H9 (cell line): ENCODE data around the gene SOX8. TPM values are rescaled to one million over a fixed set of nuclear protein-coding genes. Genes with fewer than 3 reads are reported as not detected.

Experiments
- DNase-seq: peaks from one replicate; pipeline ENCODE4 v3.0.0-alpha.2; 2017
- H2AFZ ChIP-seq: one replicate; pipeline ENCODE4 v1.6.1; 2013; ENCODE audit warnings: mild to moderate bottlenecking, low read length, control low read depth, moderate library complexity
- H2AK5ac ChIP-seq: 2 replicates; pipeline ENCODE4 v1.6.1; 2013; ENCODE audit warnings: low read length, control low read depth, mixed read lengths; ENCODE audit not compliant: insufficient read length
- H2BK120ac ChIP-seq: one replicate; pipeline ENCODE4 v1.6.1; 2013; ENCODE audit warnings: low read depth, mild to moderate bottlenecking, low read length, control low read depth, inconsistent platforms; ENCODE audit not compliant: poor library complexity, severe bottlenecking
- H2BK12ac ChIP-seq: 2 replicates; pipeline ENCODE4 v1.6.1; 2013; ENCODE audit warnings: low read length, control low read depth, mixed read lengths, low read depth; ENCODE audit not compliant: insufficient read length
- H2BK15ac ChIP-seq: 2 replicates; pipeline ENCODE4 v1.6.1; 2013; ENCODE audit warnings: low read depth, low read length, control low read depth
- H2BK20ac ChIP-seq: one replicate; pipeline ENCODE4 v1.6.1; 2013; ENCODE audit warnings: low read depth, mild to moderate bottlenecking, low read length, control low read depth, inconsistent platforms; ENCODE audit not compliant: poor library complexity, severe bottlenecking
- H2BK5ac ChIP-seq: 2 replicates; pipeline ENCODE4 v1.6.1; 2013; ENCODE audit warnings: low read length, control low read depth, mixed read lengths; ENCODE audit not compliant: insufficient read length
- H3K14ac ChIP-seq: 2 replicates; pipeline ENCODE4 v1.6.1; 2013; ENCODE audit warnings: low read length, control low read depth; ENCODE audit not compliant: insufficient read depth
- H3K18ac ChIP-seq: 2 replicates; pipeline ENCODE4 v1.6.1; 2013; ENCODE audit warnings: low read depth, mild to moderate bottlenecking, mixed read lengths, low read length, control low read depth; ENCODE audit not compliant: insufficient read length
- H3K23ac ChIP-seq: 2 replicates; pipeline ENCODE4 v1.6.1; 2013; ENCODE audit warnings: low read length, control low read depth, mixed read lengths, low read depth; ENCODE audit not compliant: insufficient read length
- H3K23me2 ChIP-seq: 2 replicates; pipeline ENCODE4 v1.6.1; 2013; ENCODE audit warnings: low read depth, mild to moderate bottlenecking, mixed read lengths, low read length, control low read depth; ENCODE audit not compliant: insufficient read length, poor library complexity, severe bottlenecking
- H3K27ac ChIP-seq: 2 replicates; pipeline ENCODE4 v1.5.1; 2013; ENCODE audit warnings: low read length, control low read depth, mixed read lengths, low read depth; ENCODE audit not compliant: insufficient read length
- H3K27me3 ChIP-seq: 2 replicates; pipeline ENCODE4 v1.6.1; 2013; ENCODE audit warnings: low read length, control low read depth, inconsistent platforms; ENCODE audit not compliant: insufficient read depth
- H3K4ac ChIP-seq: 2 replicates; pipeline ENCODE4 v1.6.1; 2013; ENCODE audit warnings: low read depth, mild to moderate bottlenecking, control low read depth, inconsistent platforms, low read length, moderate library complexity
- H3K4me1 ChIP-seq: 2 replicates; pipeline ENCODE4 v1.6.1; 2013; ENCODE audit warnings: low read length, control low read depth, inconsistent platforms; ENCODE audit not compliant: insufficient read depth
- H3K4me2 ChIP-seq: 2 replicates; pipeline ENCODE4 v1.6.1; 2013; ENCODE audit warnings: low read length, control low read depth, mixed read lengths; ENCODE audit not compliant: insufficient read length, insufficient read depth
- H3K56ac ChIP-seq: 2 replicates; pipeline ENCODE4 v1.6.1; 2013; ENCODE audit warnings: low read depth, mild to moderate bottlenecking, mixed read lengths, low read length, control low read depth; ENCODE audit not compliant: insufficient read length
- H3K79me1 ChIP-seq: 2 replicates; pipeline ENCODE4 v1.6.1; 2013; ENCODE audit warnings: low read depth, mild to moderate bottlenecking, moderate library complexity, low read length, control low read depth, inconsistent platforms; ENCODE audit not compliant: insufficient read depth, poor library complexity, severe bottlenecking
- H3K79me2 ChIP-seq: 2 replicates; pipeline ENCODE4 v1.6.1; 2013; ENCODE audit warnings: low read length, control low read depth, inconsistent platforms; ENCODE audit not compliant: insufficient read depth
- H3K9ac ChIP-seq: 2 replicates; pipeline ENCODE4 v1.6.1; 2013; ENCODE audit warnings: low read length, control low read depth, mixed read lengths; ENCODE audit not compliant: insufficient read length; ENCODE audit errors: extremely low read depth
- H3K9me3 ChIP-seq: one replicate; pipeline ENCODE4 v1.6.1; 2013; ENCODE audit warnings: low read depth, low read length, inconsistent platforms; ENCODE audit not compliant: control insufficient read depth
- H3T11ph ChIP-seq: one replicate; pipeline ENCODE4 v1.6.1; 2013; ENCODE audit warnings: mild to moderate bottlenecking, low read length, control low read depth, inconsistent platforms
- H4K20me1 ChIP-seq: one replicate; pipeline ENCODE4 v1.6.1; 2013; ENCODE audit not compliant: control insufficient read depth, insufficient read length, insufficient read depth
- H4K5ac ChIP-seq: 2 replicates; pipeline ENCODE4 v1.6.1; 2013; ENCODE audit warnings: low read depth, mild to moderate bottlenecking, mixed read lengths, low read length, control low read depth; ENCODE audit not compliant: insufficient read length
- H4K8ac ChIP-seq: replicated peaks from 2 replicates; pipeline ENCODE4 v1.6.1; 2013; ENCODE audit warnings: low read length, control low read depth, mixed read lengths, low read depth; ENCODE audit not compliant: insufficient read length
- H4K91ac ChIP-seq: 2 replicates; pipeline ENCODE4 v1.6.1; 2013; ENCODE audit warnings: low read depth, mild to moderate bottlenecking, moderate library complexity, mixed read lengths, low read length, control low read depth; ENCODE audit not compliant: insufficient read length
- H3K27ac Mint-ChIP-seq, 3 experiments: 2 replicates in 2 of 3; 3 replicates in 1 of 3; pipeline ENCODE4 v1.8.0; 2020 to 2021; ENCODE audit warnings: mixed read lengths in 3 of 3, mild to moderate bottlenecking in 1 of 3, moderate library complexity in 1 of 3
- H3K27me3 Mint-ChIP-seq: 2 replicates; pipeline ENCODE4 v1.8.0; 2021; ENCODE audit warnings: low read depth, mild to moderate bottlenecking, moderate library complexity, mixed read lengths
- H3K36me3 Mint-ChIP-seq, 3 experiments: 2 replicates in 2 of 3; 3 replicates in 1 of 3; pipeline ENCODE4 v1.8.0; 2020 to 2021; ENCODE audit warnings: low read depth in 3 of 3, mixed read lengths in 3 of 3; ENCODE audit not compliant: insufficient read depth in 1 of 3
- H3K4me1 Mint-ChIP-seq, 2 experiments: 2 replicates each; pipeline ENCODE4 v1.8.0; 2020; ENCODE audit warnings: mixed read lengths in 2 of 2
- H3K4me3 Mint-ChIP-seq, 2 experiments: 2 replicates in 1 of 2; 3 replicates in 1 of 2; pipeline ENCODE4 v1.8.0; 2020 to 2021; ENCODE audit warnings: mild to moderate bottlenecking in 2 of 2, mixed read lengths in 2 of 2, moderate library complexity in 1 of 2
- H3K9me3 Mint-ChIP-seq, 2 experiments: 2 replicates in 1 of 2; 3 replicates in 1 of 2; pipeline ENCODE4 v1.8.0; 2020; ENCODE audit warnings: mild to moderate bottlenecking in 2 of 2, mixed read lengths in 2 of 2, moderate library complexity in 1 of 2
- CTCF ChIP-seq: fragments of 200-600 bp; sonication (generic); conservative IDR thresholded peaks from 3 replicates; pipeline ENCODE4 v1.8.0; 2021; ENCODE audit warnings: antibody characterized with exemption, mild to moderate bottlenecking
- WGBS: extraction: QIAGEN DNeasy Blood & Tissue Kit; methylation state at CpG from one replicate; pipeline ENCODE4 v1.1.7; 2013; ENCODE audit warnings: missing lambda C conversion rate, low lambda C conversion rate, mixed read lengths; ENCODE audit not compliant: insufficient read length; ENCODE audit errors: extremely low coverage; 5-methylcytosine and 5-hydroxymethylcytosine counted together
- total RNA-seq: library from RNA; stranded (reverse); gene quantifications from 2 replicates; pipeline ENCODE4 v1.2.1, GENCODE V29; 2021

SOX8 gene
- total RNA-seq, 1 experiment from 2014 or later = 8.9 TPM

GRCh38 chr16:996681-997080 is 15.1 kb downstream of the SOX8 start:
- H3K36me3 Mint-ChIP-seq = no peaks in the 10 kb centered on the region; a peak in 1 of 7 replicates
- no peak overlapping the region for H3K56ac ChIP-seq
- H4K20me1 ChIP-seq = no peaks in the 10 kb centered on the region
- no peak overlapping the region for H2AFZ ChIP-seq
- H2BK120ac ChIP-seq = no peak overlapping the region
- peaks cover 7% of the 10 kb centered on the region for H3K9me3 ChIP-seq
- H3K14ac ChIP-seq = no peak overlapping the region
- H3T11ph ChIP-seq = no peak overlapping the region
- no peak overlapping the region for H3K9ac ChIP-seq
- no peak overlapping the region for H4K8ac ChIP-seq
- H3K4ac ChIP-seq = no peak overlapping the region
- H3K27ac Mint-ChIP-seq = no peak overlapping the region; a peak in 1 of 7 replicates
- H2BK15ac ChIP-seq = no peak overlapping the region
- no peak for DNase-seq
- no peaks in the 10 kb centered on the region for H3K27me3 ChIP-seq
- no peak overlapping the region for H2BK20ac ChIP-seq
- no peak overlapping the region for H2AK5ac ChIP-seq
- H3K27me3 Mint-ChIP-seq = peaks cover 18% of the 10 kb centered on the region
- H3K23ac ChIP-seq = no peak overlapping the region
- H3K4me2 ChIP-seq = no peak overlapping the region
- no peak overlapping the region for H3K27ac ChIP-seq
- H2BK5ac ChIP-seq = no peak overlapping the region
- H3K4me1 Mint-ChIP-seq = peaks cover 12 to 20% of the 10 kb centered on the region in 2 experiments
- H3K79me2 ChIP-seq = no peaks in the 10 kb centered on the region
- H2BK12ac ChIP-seq = no peak overlapping the region
- H3K4me3 Mint-ChIP-seq = no peak overlapping the region; a peak in 1 of 5 replicates
- no peak overlapping the region for H4K5ac ChIP-seq
- H3K79me1 ChIP-seq = no peaks in the 10 kb centered on the region
- no peak for TF ChIP-seq CTCF
- no peaks in the 10 kb centered on the region for H3K9me3 Mint-ChIP-seq
- peak overlapping the region; percentile 41 for H3K18ac ChIP-seq
- no CpG with 5 or more reads among the region's 6 CpGs for WGBS
- H4K91ac ChIP-seq = no peak overlapping the region
- no peaks in the 10 kb centered on the region for H3K4me1 ChIP-seq
- no peaks in the 10 kb centered on the region for H3K23me2 ChIP-seq
